ENCODE measurements around the gene POLR1B. TPM values are rescaled to one million over a fixed set of nuclear protein-coding genes. Genes with fewer than 3 reads are reported as not detected.
"Not testable (repeated sequence)": the region's sequence is repeated elsewhere in the genome, so short reads cannot be mapped to it uniquely, and the experiment has no call there.

Gene POLR1B
- total RNA-seq, 2 donors from 2014 or later, result 30.6 to 59.2 TPM

- no peak for ATAC-seq (replicated peaks)
- no peak overlapping the region for H3K4me3 Mint-ChIP-seq
- H3K36me3 Mint-ChIP-seq (ENCODE audit: low read depth), result peaks cover 55% of the 10 kb centered on the region
- no peaks in the 10 kb centered on the region for H3K9me3 Mint-ChIP-seq
- H3K27ac Mint-ChIP-seq, result no peak overlapping the region
- no peaks in the 10 kb centered on the region for H3K4me1 Mint-ChIP-seq
- H3K27me3 Mint-ChIP-seq, result no peaks in the 10 kb centered on the region
Measured at GRCh38 chr2:112529757-112530156, 12.5 kb upstream of the POLR1B start.

GRCh38 chr2:112530728-112531127 lies 11.5 kb upstream of the POLR1B start:
- Mint-ChIP-seq H3K4me1 (no peaks in the 10 kb centered on the region), H3K4me3 (no peak overlapping the region), H3K9me3 (no peaks in the 10 kb centered on the region), H3K27ac (no peak overlapping the region), H3K27me3 (no peaks in the 10 kb centered on the region), H3K36me3 (ENCODE audit: low read depth) (peaks cover 55% of the 10 kb centered on the region)
- no peak for ATAC-seq (replicated peaks)

- no peak for ATAC-seq (replicated peaks)
- no peaks in the 10 kb centered on the region for H3K9me3 Mint-ChIP-seq
- H3K4me1 Mint-ChIP-seq, result no peaks in the 10 kb centered on the region
- no peak overlapping the region for H3K4me3 Mint-ChIP-seq
- H3K27ac Mint-ChIP-seq, result no peak overlapping the region
- peaks cover 22% of the 10 kb centered on the region for H3K36me3 Mint-ChIP-seq (ENCODE audit: low read depth)
- H3K27me3 Mint-ChIP-seq, result no peaks in the 10 kb centered on the region
Measured at GRCh38 chr2:112534826-112535225, 7.4 kb upstream of the POLR1B start.

GRCh38 chr2:112536665-112537064 lies 5.6 kb upstream of the POLR1B start:
- not testable (repeated sequence) for H3K4me3 Mint-ChIP-seq; H3K27ac Mint-ChIP-seq; H3K27me3 Mint-ChIP-seq; ATAC-seq (replicated peaks); H3K4me1 Mint-ChIP-seq; H3K9me3 Mint-ChIP-seq; H3K36me3 Mint-ChIP-seq (ENCODE audit: low read depth)

GRCh38 chr2:112539306-112539705 lies 3.0 kb upstream of the POLR1B start:
- H3K27ac Mint-ChIP-seq, result no peak overlapping the region
- H3K27me3 Mint-ChIP-seq, result no peaks in the 10 kb centered on the region
- no peaks in the 10 kb centered on the region for H3K9me3 Mint-ChIP-seq
- no peaks in the 10 kb centered on the region for H3K4me1 Mint-ChIP-seq
- no peak for ATAC-seq (replicated peaks)
- no peak overlapping the region for H3K4me3 Mint-ChIP-seq
- H3K36me3 Mint-ChIP-seq (ENCODE audit: low read depth), result no peaks in the 10 kb centered on the region

GRCh38 chr2:112540906-112541305 lies 1.4 kb upstream of the POLR1B start:
- Mint-ChIP-seq H3K9me3 (no peaks in the 10 kb centered on the region), H3K36me3 (ENCODE audit: low read depth) (peaks cover 5% of the 10 kb centered on the region), H3K27ac (no peak overlapping the region), H3K4me3 (no peak overlapping the region), H3K4me1 (no peaks in the 10 kb centered on the region), H3K27me3 (no peaks in the 10 kb centered on the region)
- no peak for ATAC-seq (replicated peaks)

GRCh38 chr2:112541315-112542122 lies 746 bp upstream of the POLR1B start:
- no peaks in the 10 kb centered on the region for H3K27me3 Mint-ChIP-seq
- no peaks in the 10 kb centered on the region for H3K4me1 Mint-ChIP-seq
- H3K27ac Mint-ChIP-seq, result no peak overlapping the region
- H3K4me3 Mint-ChIP-seq, result no peak overlapping the region
- H3K36me3 Mint-ChIP-seq (ENCODE audit: low read depth), result peaks cover 11% of the 10 kb centered on the region
- H3K9me3 Mint-ChIP-seq, result no peaks in the 10 kb centered on the region
- ATAC-seq (replicated peaks), result peak; percentile 81

- Mint-ChIP-seq H3K4me1 (no peaks in the 10 kb centered on the region), H3K4me3 (no peak overlapping the region), H3K36me3 (ENCODE audit: low read depth) (peaks cover 27% of the 10 kb centered on the region), H3K9me3 (no peaks in the 10 kb centered on the region), H3K27ac (no peak overlapping the region), H3K27me3 (no peaks in the 10 kb centered on the region)
- peak; percentile 1 for ATAC-seq (replicated peaks)
Measured at GRCh38 chr2:112542984-112543661, 858 bp downstream of the POLR1B start.

- Mint-ChIP-seq H3K4me1 (peaks cover 6% of the 10 kb centered on the region), H3K4me3 (no peak overlapping the region), H3K27me3 (no peaks in the 10 kb centered on the region), H3K9me3 (no peaks in the 10 kb centered on the region), H3K36me3 (ENCODE audit: low read depth) (peaks cover 69% of the 10 kb centered on the region), H3K27ac (no peak overlapping the region)
- ATAC-seq (replicated peaks), result no peak
Measured at GRCh38 chr2:112547333-112547732, 5.1 kb downstream of the POLR1B start.

- Mint-ChIP-seq H3K27me3 (no peaks in the 10 kb centered on the region), H3K4me3 (no peak overlapping the region), H3K36me3 (ENCODE audit: low read depth) (peaks cover 85% of the 10 kb centered on the region), H3K4me1 (peaks cover 6% of the 10 kb centered on the region), H3K27ac (no peak overlapping the region), H3K9me3 (no peaks in the 10 kb centered on the region)
- ATAC-seq (replicated peaks), result no peak
Measured at GRCh38 chr2:112548980-112549379, 6.7 kb downstream of the POLR1B start.

GRCh38 chr2:112566104-112566503 lies 23.8 kb downstream of the POLR1B start:
- peaks cover 6% of the 10 kb centered on the region for H3K4me1 Mint-ChIP-seq
- no peak overlapping the region for H3K4me3 Mint-ChIP-seq
- no peak overlapping the region for H3K27ac Mint-ChIP-seq
- H3K9me3 Mint-ChIP-seq, result peaks cover 3% of the 10 kb centered on the region
- H3K36me3 Mint-ChIP-seq (ENCODE audit: low read depth), result peaks cover 100% of the 10 kb centered on the region
- ATAC-seq (replicated peaks), result peak; percentile 31
- no peaks in the 10 kb centered on the region for H3K27me3 Mint-ChIP-seq

- peaks cover 100% of the 10 kb centered on the region for H3K36me3 Mint-ChIP-seq (ENCODE audit: low read depth)
- not testable (repeated sequence) for H3K27ac Mint-ChIP-seq; ATAC-seq (replicated peaks); H3K4me1 Mint-ChIP-seq; H3K4me3 Mint-ChIP-seq; H3K9me3 Mint-ChIP-seq; H3K27me3 Mint-ChIP-seq
Measured at GRCh38 chr2:112566508-112566907, 24.2 kb downstream of the POLR1B start.

GRCh38 chr2:112572005-112572404 lies 29.7 kb downstream of the POLR1B start:
- H3K9me3 Mint-ChIP-seq, result peaks cover 3% of the 10 kb centered on the region
- no peaks in the 10 kb centered on the region for H3K27me3 Mint-ChIP-seq
- no peaks in the 10 kb centered on the region for H3K4me1 Mint-ChIP-seq

GRCh38 chr2:112577756-112578155 lies 35.5 kb downstream of the POLR1B start:
- peaks cover 46% of the 10 kb centered on the region for H3K36me3 Mint-ChIP-seq (ENCODE audit: low read depth)
- ATAC-seq (replicated peaks), result no peak
- H3K27me3 Mint-ChIP-seq, result no peaks in the 10 kb centered on the region
- H3K4me3 Mint-ChIP-seq, result no peak overlapping the region
- H3K27ac Mint-ChIP-seq, result no peak overlapping the region
- no peaks in the 10 kb centered on the region for H3K9me3 Mint-ChIP-seq
- H3K4me1 Mint-ChIP-seq, result no peaks in the 10 kb centered on the region

More at GRCh38 chr2:112572005-112572404, 29.7 kb downstream of the POLR1B start:
- ATAC-seq (replicated peaks), result no peak
- H3K27ac Mint-ChIP-seq, result no peak overlapping the region
- H3K4me3 Mint-ChIP-seq, result no peak overlapping the region
- H3K36me3 Mint-ChIP-seq (ENCODE audit: low read depth), result peaks cover 100% of the 10 kb centered on the region

- H3K27ac Mint-ChIP-seq, result no peak overlapping the region
- H3K4me1 Mint-ChIP-seq, result peaks cover 5% of the 10 kb centered on the region
- no peak overlapping the region for H3K4me3 Mint-ChIP-seq
- H3K9me3 Mint-ChIP-seq, result peaks cover 3% of the 10 kb centered on the region
- no peak for ATAC-seq (replicated peaks)
- no peaks in the 10 kb centered on the region for H3K27me3 Mint-ChIP-seq
- H3K36me3 Mint-ChIP-seq (ENCODE audit: low read depth), result peaks cover 34% of the 10 kb centered on the region
Measured at GRCh38 chr2:112579241-112579640, 37.0 kb downstream of the POLR1B start.

Measured in activated T-helper 17 cell treated with anti-CD3 and anti-CD28 coated beads, Interleukin-2, amount 50 U/mL, for 72 hours (primary cell).